GM21390 (cell line): ENCODE measurements around the gene PFKFB1.

Source experiments
- ATAC-seq: cut with Tn5 transposase; IDR thresholded peaks from one replicate; pipeline ENCODE4 v1.9.1; 2021; ENCODE audit not compliant: unreplicated experiment

The PFKFB1 gene

GRCh38 chrX:54994099-54994498 lies at the start of gene PFKFB1:
PFKFB1 (minus strand) TSS chrX:54994188; CDS start chrX:54994007, 181 bp downstream.
- no peak for ATAC-seq

DNA sequence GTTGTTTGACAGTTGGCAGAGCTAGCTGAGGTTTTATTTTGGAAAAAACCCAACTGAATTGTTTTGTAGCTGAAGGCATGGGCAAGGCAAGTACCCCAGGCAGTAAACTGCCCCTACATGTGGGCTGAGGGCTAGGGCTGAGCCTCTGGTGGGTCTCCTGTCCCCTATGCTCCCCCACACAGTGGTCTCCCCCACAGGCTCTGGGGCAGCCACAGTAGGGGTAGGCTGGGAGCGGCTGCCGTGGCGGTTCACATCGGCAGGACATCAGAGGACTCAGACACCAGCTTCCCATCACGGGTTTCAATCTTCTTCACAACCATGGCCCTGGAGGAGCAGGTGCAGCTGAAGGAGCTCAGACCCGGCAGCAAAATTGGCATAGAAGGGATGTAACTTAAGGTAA lies 47.5 kb upstream of the PFKFB1 start:
- ATAC-seq: no peak

DNA sequence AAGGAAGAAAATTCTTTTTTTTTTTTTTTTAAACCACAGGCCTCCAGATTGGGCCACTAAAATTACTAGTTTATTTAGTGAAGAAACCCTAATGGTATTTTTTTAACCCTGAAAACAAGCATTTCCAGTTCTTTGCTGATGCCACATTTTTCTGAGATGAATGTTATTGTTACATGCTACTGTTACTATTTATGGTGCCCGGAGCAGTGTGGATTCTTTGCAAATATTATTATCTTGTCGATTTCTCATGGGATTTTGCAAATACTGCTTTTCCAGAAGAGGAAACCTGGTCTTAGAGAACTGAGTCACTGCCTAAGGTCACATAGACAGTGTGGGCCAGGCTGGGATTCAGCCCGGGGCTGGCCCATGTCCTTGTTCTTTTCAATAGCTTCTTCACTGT lies 45.5 kb upstream of the PFKFB1 start:
- no peak for ATAC-seq

- ATAC-seq: no peak
Observed at GRCh38 chrX:55033429-55033828, 39.4 kb upstream of the PFKFB1 start.

GRCh38 chrX:55030271-55031205 lies 36.5 kb upstream of the PFKFB1 start, which contains the start of gene ALAS2:
ALAS2 (minus strand) TSS chrX:55030977; CDS start chrX:55026000, 4,977 bp downstream.
- ATAC-seq: no peak

DNA sequence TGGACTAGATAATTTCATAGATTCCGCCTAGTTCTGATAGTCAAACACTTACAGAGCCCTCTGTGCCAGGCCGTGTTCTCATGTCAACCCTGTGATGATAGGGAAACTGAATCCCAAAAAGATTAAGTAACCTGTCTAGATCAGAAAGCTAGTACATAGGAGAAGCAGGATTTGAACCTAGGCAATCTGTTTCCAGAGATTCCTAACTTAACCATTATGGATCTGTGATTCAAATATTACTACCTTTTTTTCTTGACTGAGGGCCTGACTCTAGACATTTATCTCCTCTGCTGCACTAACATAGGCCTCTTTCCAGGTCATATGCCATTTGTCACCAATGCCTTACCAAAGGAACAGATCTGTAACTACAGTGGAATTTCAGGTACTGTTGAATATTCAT lies 35.3 kb upstream of the PFKFB1 start:
- no peak for ATAC-seq

- no peak for ATAC-seq
Observed at GRCh38 chrX:55028611-55029010, 34.6 kb upstream of the PFKFB1 start.

DNA sequence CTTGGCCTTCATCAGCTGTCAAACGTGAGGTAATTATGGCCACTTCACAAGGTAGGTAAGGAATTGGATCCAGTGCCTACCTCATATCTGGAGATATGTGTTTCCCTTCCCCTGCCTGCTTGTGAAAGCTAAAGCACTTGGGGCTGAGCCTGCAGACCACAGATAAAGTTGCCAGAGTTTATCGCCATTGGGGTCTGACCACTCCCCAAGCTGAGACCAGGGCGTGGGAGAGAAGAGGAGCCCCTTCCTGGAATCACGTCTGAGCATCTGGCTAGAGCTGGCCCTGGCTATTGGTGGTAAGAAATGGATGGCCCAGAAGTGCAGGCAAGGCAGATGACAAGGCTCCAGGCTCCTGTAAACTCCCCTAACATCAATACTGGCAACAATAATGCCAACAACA lies 34.1 kb upstream of the PFKFB1 start:
- ATAC-seq: no peak

DNA sequence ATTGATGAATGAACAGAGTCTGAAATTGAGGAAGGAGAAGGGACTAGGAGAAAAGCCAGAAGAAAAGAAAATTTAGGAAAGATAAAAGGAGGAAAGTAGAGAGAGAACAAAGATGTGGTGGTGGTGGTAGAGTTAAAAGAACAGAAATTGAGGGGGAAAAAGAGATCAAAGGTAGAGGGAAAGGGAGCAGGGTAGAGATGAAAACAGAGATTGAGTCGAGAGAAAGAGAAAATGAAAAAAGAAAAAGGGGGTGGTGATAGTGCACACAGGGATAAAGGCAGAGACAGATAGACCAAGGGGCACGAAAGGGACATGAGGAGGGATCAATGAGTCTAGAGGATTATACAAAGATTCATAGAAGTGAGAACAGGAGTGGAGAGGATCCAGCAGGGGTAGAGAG lies 32.9 kb upstream of the PFKFB1 start:
- no peak for ATAC-seq

GRCh38 chrX:55026143-55026542 lies 32.2 kb upstream of the PFKFB1 start:
- no peak for ATAC-seq

DNA sequence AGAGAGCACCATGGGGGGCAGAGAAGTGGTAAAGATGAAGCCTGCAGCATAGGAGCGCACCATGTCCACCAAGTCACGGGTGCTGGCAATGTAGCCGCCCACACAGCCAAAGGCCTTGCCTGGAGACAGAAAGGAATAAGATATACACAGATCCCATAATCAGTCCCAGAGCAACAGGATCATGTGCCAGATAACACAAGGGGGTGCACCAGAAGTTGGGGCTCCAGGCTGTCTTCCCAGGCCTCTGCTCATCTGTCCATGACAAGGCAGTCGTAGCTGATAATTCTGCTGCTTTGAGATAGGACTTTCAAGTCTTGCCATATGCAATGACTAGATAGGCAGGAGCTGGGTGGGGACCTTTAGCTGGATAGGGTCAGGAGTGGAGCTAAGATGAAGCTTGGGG lies 20.9 kb upstream of the PFKFB1 start:
- no peak for ATAC-seq

- ATAC-seq: no peak
Observed at GRCh38 chrX:55011294-55011693, 17.3 kb upstream of the PFKFB1 start.

DNA sequence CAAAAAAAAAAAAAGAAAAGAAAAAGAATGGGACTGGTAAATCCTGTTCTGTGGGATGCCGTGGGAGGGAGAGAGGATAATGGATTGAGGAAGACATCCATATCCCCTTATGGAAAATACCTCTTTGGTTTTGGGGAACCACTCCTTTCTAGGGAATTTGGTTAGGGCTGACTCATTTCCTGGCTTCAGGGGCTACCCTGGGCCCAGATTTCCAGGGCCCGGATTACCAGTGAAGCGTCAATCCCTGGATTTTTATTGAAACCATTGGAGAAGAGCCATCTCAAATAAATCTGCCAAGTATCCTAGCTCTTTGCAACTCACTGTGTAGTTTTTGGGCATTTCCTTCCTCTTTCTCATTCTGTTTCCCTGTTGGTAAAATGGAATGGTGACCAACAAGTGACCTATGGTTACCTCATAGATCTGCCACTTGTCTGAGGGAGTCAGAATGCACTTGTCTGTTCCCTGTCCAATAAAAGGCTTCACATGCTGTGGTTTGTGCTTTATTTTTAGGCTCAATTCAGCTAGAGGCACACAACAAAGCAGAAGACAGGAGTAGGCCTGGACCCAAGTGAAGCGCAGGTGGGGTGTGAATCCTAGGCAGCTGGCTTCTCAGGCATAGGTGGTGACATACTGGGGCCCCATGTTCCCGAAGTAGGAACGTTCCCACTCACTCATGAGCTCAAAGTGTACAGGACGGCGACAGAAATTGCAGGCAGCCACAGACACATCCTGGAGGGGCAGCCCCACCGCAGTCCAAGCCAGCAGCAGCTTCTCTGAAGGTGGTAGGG lies 14.8 kb upstream of the PFKFB1 start:
- no peak for ATAC-seq

DNA sequence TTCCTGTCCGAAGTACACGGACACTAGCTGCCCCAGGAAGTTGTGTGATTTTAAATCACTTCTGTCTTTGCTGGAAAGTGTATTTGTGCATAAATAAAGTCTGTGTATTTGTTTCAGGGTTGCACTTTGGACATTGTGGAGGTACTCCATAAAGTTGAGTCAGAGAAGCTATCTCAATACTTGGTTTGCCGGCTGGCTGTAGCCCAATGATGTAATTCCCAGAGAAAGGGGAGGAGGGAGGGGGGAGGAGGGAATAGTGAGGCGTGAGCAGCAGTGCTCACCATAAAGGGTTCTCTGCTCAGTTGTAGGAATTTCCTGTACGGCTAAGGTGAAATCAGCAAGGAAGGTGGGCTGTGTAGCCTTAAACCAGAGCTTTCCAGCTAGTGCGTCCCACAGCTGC lies 13.7 kb upstream of the PFKFB1 start:
- no peak for ATAC-seq

- no peak for ATAC-seq
Observed at GRCh38 chrX:55006827-55007621, 13.0 kb upstream of the PFKFB1 start.

DNA sequence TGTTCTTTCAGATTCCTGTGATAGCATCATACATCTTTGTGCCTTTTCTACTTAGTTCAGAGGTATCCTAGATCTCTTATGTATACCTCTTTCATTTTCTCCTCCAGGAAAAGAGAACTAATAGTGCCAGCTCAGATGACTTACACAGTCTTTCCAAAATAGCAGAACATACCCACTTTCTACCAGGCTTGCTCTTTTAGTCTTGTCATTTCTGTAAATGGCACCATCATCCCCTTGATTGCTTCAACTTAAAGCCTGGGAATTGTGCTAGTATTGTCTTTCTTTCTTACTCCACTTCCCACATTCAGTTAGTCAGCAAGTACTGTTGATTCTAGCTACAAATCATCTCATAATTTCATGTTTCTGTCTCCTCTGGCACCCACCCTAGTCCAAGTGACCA lies 11.3 kb upstream of the PFKFB1 start:
- ATAC-seq: no peak

DNA sequence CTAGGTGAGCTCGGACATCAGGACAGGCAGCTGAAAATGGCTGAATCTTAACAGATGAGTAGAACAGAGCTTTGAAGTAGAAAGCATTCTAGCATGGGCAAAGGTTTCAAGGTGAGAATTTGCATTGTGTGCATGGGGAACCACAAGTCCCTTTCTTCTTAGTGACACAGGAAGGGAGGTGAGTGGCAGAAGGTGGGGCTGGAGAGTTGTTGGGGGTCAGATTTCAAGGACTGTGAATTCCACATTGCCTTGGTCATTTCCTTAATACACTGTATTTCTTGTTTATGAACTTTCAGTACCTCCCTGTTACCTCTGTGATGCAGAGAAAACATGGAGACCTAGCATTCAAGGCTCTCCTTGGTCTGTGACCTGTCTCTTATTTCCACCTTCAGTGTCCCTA lies 10.2 kb upstream of the PFKFB1 start:
- ATAC-seq: no peak

DNA sequence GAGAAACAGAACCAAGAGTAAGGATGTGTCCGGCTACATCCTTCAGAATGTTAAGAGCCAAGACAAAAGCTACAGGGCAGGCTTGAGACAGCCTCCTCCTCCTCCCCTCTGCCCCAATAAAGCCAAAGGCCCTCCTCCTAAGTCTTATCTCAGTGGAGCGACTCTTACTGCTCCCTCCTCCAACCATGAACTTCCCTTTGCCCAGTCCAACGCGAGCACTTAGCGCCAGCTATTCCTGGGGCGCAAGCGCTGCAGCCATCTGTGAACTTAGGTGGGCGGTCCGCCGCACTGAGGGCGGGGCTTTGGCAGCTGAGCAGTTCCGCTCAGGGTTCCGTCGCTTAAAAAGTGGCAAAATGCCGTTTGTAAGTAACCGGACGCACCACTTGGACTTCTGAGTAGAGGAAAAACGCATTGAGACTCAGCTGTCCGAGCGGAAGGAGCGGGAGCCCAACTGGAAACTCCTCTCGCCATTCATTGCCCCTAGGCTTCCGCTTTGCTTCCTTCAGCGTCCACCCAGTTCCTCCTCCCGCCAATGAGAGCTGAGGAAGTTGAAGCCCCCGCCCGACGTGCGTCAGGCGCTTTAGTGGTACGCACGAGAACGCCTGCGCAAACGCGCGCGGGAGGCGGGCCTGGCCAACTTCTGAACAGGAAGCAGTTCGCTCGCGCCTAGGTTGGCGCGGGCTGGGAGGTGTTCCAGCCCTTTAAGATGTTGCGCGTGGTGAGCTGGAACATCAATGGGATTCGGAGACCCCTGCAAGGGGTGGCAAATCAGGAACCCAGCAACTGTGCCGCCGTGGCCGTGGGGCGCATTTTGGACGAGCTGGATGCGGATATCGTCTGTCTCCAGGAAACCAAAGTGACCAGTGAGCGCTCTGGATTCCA lies 6.0 kb upstream of the PFKFB1 start, which contains the start of gene APEX2:
Gene APEX2 (plus strand): TSS at position 647 of the 882 bp plus-strand sequence. CDS start 60 bp downstream, at position 707.
- ATAC-seq: peak; percentile 94

GRCh38 chrX:54995621-54996020 lies 1.6 kb upstream of the PFKFB1 start:
- ATAC-seq: no peak
